HG02678 (cell line): ENCODE results near the gene C20orf202.
"Not testable (repeated sequence)": the region's sequence is repeated elsewhere in the genome, so short reads cannot be mapped to it uniquely, and the experiment has no call there.

ENCODE experiments used
- ATAC-seq: cut with Tn5 transposase; IDR thresholded peaks from one replicate; pipeline ENCODE4 v1.9.1; 2021; ENCODE audit warnings: mild to moderate bottlenecking, moderate library complexity; ENCODE audit not compliant: unreplicated experiment

C20orf202 gene

DNA sequence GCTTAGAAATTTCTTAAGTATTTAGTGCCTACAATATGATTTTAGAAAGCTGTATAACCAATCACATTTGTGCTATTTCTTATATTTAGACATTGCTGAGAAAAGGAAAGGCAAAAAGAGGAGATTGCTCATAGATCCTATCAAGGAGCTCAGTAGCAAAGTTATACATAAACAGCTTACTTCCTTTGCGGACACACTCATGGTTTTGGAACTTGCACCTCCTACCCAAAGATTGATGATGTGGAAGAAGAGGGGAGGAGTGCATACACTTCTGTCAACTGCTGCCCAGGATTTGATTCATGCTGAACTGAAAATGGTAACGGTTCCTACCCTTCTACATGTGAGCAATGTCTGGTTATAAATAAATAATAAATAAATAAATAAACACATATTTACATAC lies 39.3 kb downstream of the C20orf202 start:
- no peak for ATAC-seq

DNA sequence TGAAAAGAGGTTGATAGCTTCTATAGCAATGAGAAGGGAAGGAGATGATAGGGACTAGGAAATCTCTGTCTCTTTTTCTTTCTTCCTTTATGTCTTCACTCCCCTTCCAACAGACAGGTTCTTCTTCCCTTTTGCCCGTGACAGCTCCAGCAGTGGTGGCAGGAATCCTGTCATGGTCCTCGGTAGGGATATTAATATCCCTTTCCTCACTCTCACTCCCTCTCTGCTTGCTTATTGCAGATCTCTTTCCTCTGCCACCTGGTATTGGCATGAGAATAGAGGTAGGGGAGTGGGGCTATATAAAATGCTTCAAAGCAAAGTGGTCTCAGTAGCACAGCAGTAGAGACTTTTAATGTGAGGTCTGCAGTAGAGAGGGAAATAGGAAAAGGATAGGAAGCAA lies 42.3 kb downstream of the C20orf202 start:
- no peak for ATAC-seq

- ATAC-seq, result no peak
Observed at GRCh38 chr20:1247689-1248088, 44.4 kb downstream of the C20orf202 start.

GRCh38 chr20:1250282-1250681 lies 47.0 kb downstream of the C20orf202 start:
- ATAC-seq, result not testable (repeated sequence)

DNA sequence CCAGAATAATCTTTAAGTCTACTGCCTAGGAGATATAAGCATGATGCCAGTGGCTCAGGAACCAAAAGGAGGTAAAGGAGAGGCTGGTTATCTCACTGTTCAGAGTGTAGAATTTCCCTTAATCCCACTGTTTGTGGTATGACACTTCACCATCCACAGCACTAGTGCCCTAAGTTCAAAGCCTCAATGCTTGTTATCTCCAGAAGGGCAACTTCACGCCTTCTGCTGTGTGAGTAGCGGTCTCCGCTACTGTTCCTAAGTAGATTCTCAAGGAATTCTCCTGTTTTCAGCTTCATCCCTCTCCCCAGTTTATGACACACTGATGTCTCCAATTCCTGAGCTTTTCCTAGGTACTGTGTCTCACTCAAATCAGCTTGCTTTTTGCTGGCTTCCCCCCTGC lies 49.2 kb downstream of the C20orf202 start:
- no peak for ATAC-seq

DNA sequence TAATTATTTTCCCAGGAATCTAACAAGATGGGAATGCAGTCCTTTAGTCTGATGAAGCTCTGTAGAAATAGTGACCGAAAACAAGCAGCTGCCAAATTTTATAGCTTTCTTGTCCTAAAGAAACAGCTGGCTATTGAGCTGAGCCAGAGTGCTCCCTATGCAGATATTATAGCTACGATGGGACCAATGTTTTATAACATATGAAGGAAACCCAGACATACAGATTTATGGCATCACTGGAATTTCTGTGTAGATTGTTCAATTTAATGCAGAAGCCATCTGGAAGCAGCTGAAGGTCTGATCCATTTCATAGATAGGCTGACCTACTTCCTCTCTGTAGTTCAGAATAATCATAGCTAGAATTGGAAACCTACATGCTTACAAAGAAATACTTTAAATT lies 51.0 kb downstream of the C20orf202 start:
- no peak for ATAC-seq

GRCh38 chr20:1255675-1256074 lies 52.4 kb downstream of the C20orf202 start:
- ATAC-seq, result no peak
